ENCODE data around the gene IFIT3.

Gene IFIT3

GRCh38 chr10:89371079-89371478 is 43.3 kb downstream of the IFIT3 start:
- Histone ChIP-seq H4K20me1 (ENCODE audit: insufficient read depth, low read length, poor library complexity, severe bottlenecking) (no peaks in the 10 kb centered on the region), H3K9ac (ENCODE audit: low read depth, low read length, poor library complexity, severe bottlenecking) (no peak overlapping the region), H3F3A (ENCODE audit: low read depth) (no peaks in the 10 kb centered on the region), H3K4me1 (ENCODE audit: insufficient read depth, low read length, poor library complexity, severe bottlenecking) (peaks cover 21% of the 10 kb centered on the region), H3K36me3 (ENCODE audit: insufficient read depth, low read length) (no peaks in the 10 kb centered on the region), H3K9me3 (ENCODE audit: insufficient read depth, low read depth, low read length) (no peaks in the 10 kb centered on the region), H3K4me3 (ENCODE audit: low read length, poor library complexity, severe bottlenecking) (no peak overlapping the region), H3K27me3 (ENCODE audit: insufficient read depth, low read length, poor library complexity, severe bottlenecking) (no peaks in the 10 kb centered on the region), H3K4me2 (ENCODE audit: low read depth, low read length, poor library complexity, severe bottlenecking) (no peak overlapping the region), H2AFZ (ENCODE audit: low read length) (no peak overlapping the region), H3K79me2 (ENCODE audit: insufficient read depth, low read length) (no peaks in the 10 kb centered on the region), H3K9me2 (replicated peaks; ENCODE audit: low read depth, low read length) (no peaks in the 10 kb centered on the region)
- TF ChIP-seq EZH2phosphoT487 (IDR thresholded peaks at IDR 0.05; ENCODE audit: borderline replicate concordance), result no peak
- TF ChIP-seq CTCF (conservative IDR thresholded peaks at IDR 0.05; ENCODE audit: low read length), result no peak

- Histone ChIP-seq H3K4me3 (ENCODE audit: low read length, poor library complexity, severe bottlenecking) (no peak overlapping the region), H3K9me3 (ENCODE audit: insufficient read depth, low read depth, low read length) (no peaks in the 10 kb centered on the region), H3K4me1 (ENCODE audit: insufficient read depth, low read length, poor library complexity, severe bottlenecking) (peaks cover 21% of the 10 kb centered on the region), H3K36me3 (ENCODE audit: insufficient read depth, low read length) (no peaks in the 10 kb centered on the region), H3K9me2 (replicated peaks; ENCODE audit: low read depth, low read length) (no peaks in the 10 kb centered on the region), H4K20me1 (ENCODE audit: insufficient read depth, low read length, poor library complexity, severe bottlenecking) (no peaks in the 10 kb centered on the region), H3K79me2 (ENCODE audit: insufficient read depth, low read length) (no peaks in the 10 kb centered on the region), H3F3A (ENCODE audit: low read depth) (no peaks in the 10 kb centered on the region), H3K4me2 (ENCODE audit: low read depth, low read length, poor library complexity, severe bottlenecking) (no peak overlapping the region), H3K27me3 (ENCODE audit: insufficient read depth, low read length, poor library complexity, severe bottlenecking) (no peaks in the 10 kb centered on the region), H2AFZ (ENCODE audit: low read length) (no peak overlapping the region), H3K9ac (ENCODE audit: low read depth, low read length, poor library complexity, severe bottlenecking) (no peak overlapping the region)
- no peak for TF ChIP-seq EZH2phosphoT487 (IDR thresholded peaks at IDR 0.05; ENCODE audit: borderline replicate concordance)
- no peak for TF ChIP-seq CTCF (conservative IDR thresholded peaks at IDR 0.05; ENCODE audit: low read length)
Observed at GRCh38 chr10:89371987-89372386, 44.2 kb downstream of the IFIT3 start.

- Histone ChIP-seq H3K4me3 (ENCODE audit: low read length, poor library complexity, severe bottlenecking) (no peak overlapping the region), H3K9me3 (ENCODE audit: insufficient read depth, low read depth, low read length) (no peaks in the 10 kb centered on the region), H3K36me3 (ENCODE audit: insufficient read depth, low read length) (no peaks in the 10 kb centered on the region), H3K9ac (ENCODE audit: low read depth, low read length, poor library complexity, severe bottlenecking) (no peak overlapping the region), H3K4me1 (ENCODE audit: insufficient read depth, low read length, poor library complexity, severe bottlenecking) (peaks cover 4% of the 10 kb centered on the region), H3K27me3 (ENCODE audit: insufficient read depth, low read length, poor library complexity, severe bottlenecking) (no peaks in the 10 kb centered on the region), H3K9me2 (replicated peaks; ENCODE audit: low read depth, low read length) (no peaks in the 10 kb centered on the region), H4K20me1 (ENCODE audit: insufficient read depth, low read length, poor library complexity, severe bottlenecking) (no peaks in the 10 kb centered on the region), H3K4me2 (ENCODE audit: low read depth, low read length, poor library complexity, severe bottlenecking) (no peak overlapping the region), H3F3A (ENCODE audit: low read depth) (no peaks in the 10 kb centered on the region), H3K79me2 (ENCODE audit: insufficient read depth, low read length) (no peaks in the 10 kb centered on the region), H2AFZ (ENCODE audit: low read length) (no peak overlapping the region)
- TF ChIP-seq EZH2phosphoT487 (IDR thresholded peaks at IDR 0.05; ENCODE audit: borderline replicate concordance) (no peak), CTCF (conservative IDR thresholded peaks at IDR 0.05; ENCODE audit: low read length) (no peak)
Observed at GRCh38 chr10:89373916-89374711, 46.3 kb downstream of the IFIT3 start.

Data from Loucy (cell line).